Measurements from ENCODE around the gene ATXN1.

ATXN1 gene

DNA sequence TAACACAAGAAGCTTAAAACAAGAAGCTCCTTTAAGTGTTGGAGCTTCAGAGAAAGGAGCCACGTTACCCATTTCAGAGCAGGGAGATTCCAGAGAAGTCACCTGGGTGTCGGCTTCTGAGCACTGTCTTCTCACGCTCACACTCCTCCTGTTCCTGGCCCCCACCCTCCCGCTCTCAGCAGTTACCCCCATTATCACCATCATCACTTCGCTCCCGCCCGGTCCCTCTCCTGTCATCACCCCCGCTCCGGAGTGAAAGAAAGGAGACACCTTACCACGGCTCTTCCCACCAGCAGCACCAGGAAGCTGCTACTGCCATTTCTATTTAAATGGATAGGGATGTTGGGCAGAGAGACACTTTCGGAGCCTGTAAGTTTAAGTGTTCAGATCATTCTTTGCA, 399.0 kb downstream of the ATXN1 start:
- no peaks in the 10 kb centered on the region for H3K9me2 ChIP-seq (replicated peaks; ENCODE audit: control insufficient read depth, low read length)
- no peaks in the 10 kb centered on the region for H3K27me3 ChIP-seq (ENCODE audit: control insufficient read depth, low read length)
- H4K20me1 ChIP-seq (ENCODE audit: control insufficient read depth, insufficient read depth, low read depth, low read length): no peaks in the 10 kb centered on the region
- H3K4me1 ChIP-seq (ENCODE audit: control insufficient read depth, low read length): peaks cover 12% of the 10 kb centered on the region
- H3K79me2 ChIP-seq (ENCODE audit: control insufficient read depth, low read length): no peaks in the 10 kb centered on the region
- H3F3A ChIP-seq (ENCODE audit: control insufficient read depth, insufficient read depth): no peaks in the 10 kb centered on the region
- no peaks in the 10 kb centered on the region for H3K9me3 ChIP-seq (ENCODE audit: control insufficient read depth, insufficient read depth, low read length)
- no peaks in the 10 kb centered on the region for H3K36me3 ChIP-seq (ENCODE audit: control insufficient read depth, low read length)
- H3K27ac ChIP-seq (ENCODE audit: low read depth, low read length): no peak overlapping the region
- TF ChIP-seq EZH2phosphoT487 (IDR thresholded peaks at IDR 0.05; ENCODE audit: borderline replicate concordance, low read length): no peak
- TF ChIP-seq, protein P1, sequence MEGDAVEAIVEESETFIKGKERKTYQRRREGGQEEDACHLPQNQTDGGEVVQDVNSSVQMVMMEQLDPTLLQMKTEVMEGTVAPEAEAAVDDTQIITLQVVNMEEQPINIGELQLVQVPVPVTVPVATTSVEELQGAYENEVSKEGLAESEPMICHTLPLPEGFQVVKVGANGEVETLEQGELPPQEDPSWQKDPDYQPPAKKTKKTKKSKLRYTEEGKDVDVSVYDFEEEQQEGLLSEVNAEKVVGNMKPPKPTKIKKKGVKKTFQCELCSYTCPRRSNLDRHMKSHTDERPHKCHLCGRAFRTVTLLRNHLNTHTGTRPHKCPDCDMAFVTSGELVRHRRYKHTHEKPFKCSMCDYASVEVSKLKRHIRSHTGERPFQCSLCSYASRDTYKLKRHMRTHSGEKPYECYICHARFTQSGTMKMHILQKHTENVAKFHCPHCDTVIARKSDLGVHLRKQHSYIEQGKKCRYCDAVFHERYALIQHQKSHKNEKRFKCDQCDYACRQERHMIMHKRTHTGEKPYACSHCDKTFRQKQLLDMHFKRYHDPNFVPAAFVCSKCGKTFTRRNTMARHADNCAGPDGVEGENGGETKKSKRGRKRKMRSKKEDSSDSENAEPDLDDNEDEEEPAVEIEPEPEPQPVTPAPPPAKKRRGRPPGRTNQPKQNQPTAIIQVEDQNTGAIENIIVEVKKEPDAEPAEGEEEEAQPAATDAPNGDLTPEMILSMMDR (IDR thresholded peaks at IDR 0.05; ENCODE audit: low read depth, low read length, poor library complexity, severe bottlenecking): no peak
- no peak overlapping the region for H3K4me2 ChIP-seq (ENCODE audit: low read length)
- H3K4me3 ChIP-seq (ENCODE audit: low read length): no peak overlapping the region

DNA sequence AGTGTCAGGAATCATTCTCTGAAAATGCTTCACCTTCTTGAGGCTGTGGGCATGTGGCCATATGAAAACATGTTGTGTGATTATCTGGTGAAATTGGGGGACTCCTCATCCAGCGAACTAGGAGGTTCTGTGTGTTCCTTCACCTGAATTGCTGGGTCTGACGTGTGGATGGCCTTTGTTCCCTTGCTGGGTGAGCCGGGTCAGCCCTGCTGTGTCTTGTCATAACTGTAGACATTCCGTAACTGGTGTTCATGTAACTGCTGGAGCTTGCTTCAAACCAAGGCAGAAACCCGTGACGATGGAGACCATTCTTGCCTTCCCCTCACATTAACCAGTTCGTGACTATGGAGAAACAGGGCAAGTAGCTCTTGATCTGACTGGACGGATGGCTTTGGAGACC, 399.4 kb downstream of the ATXN1 start:
- no peaks in the 10 kb centered on the region for H3F3A ChIP-seq (ENCODE audit: control insufficient read depth, insufficient read depth)
- no peaks in the 10 kb centered on the region for H4K20me1 ChIP-seq (ENCODE audit: control insufficient read depth, insufficient read depth, low read depth, low read length)
- no peaks in the 10 kb centered on the region for H3K36me3 ChIP-seq (ENCODE audit: control insufficient read depth, low read length)
- H3K4me3 ChIP-seq (ENCODE audit: low read length): no peak overlapping the region
- H3K79me2 ChIP-seq (ENCODE audit: control insufficient read depth, low read length): no peaks in the 10 kb centered on the region
- TF ChIP-seq, protein P1 (IDR thresholded peaks at IDR 0.05; ENCODE audit: low read depth, low read length, poor library complexity, severe bottlenecking): no peak
- TF ChIP-seq EZH2phosphoT487 (IDR thresholded peaks at IDR 0.05; ENCODE audit: borderline replicate concordance, low read length): no peak
- H3K4me2 ChIP-seq (ENCODE audit: low read length): no peak overlapping the region
- no peak overlapping the region for H3K27ac ChIP-seq (ENCODE audit: low read depth, low read length)
- no peaks in the 10 kb centered on the region for H3K9me2 ChIP-seq (replicated peaks; ENCODE audit: control insufficient read depth, low read length)
- no peaks in the 10 kb centered on the region for H3K27me3 ChIP-seq (ENCODE audit: control insufficient read depth, low read length)
- H3K9me3 ChIP-seq (ENCODE audit: control insufficient read depth, insufficient read depth, low read length): no peaks in the 10 kb centered on the region
- H3K4me1 ChIP-seq (ENCODE audit: control insufficient read depth, low read length): peaks cover 8% of the 10 kb centered on the region

- no peaks in the 10 kb centered on the region for H3K36me3 ChIP-seq (ENCODE audit: control insufficient read depth, low read length)
- peaks cover 3% of the 10 kb centered on the region; the same call in 1 of the 2 replicates for H3K4me1 ChIP-seq (ENCODE audit: control insufficient read depth, low read length)
- no peaks in the 10 kb centered on the region for H4K20me1 ChIP-seq (ENCODE audit: control insufficient read depth, insufficient read depth, low read depth, low read length)
- H3K4me2 ChIP-seq (ENCODE audit: low read length): no peak overlapping the region
- no peaks in the 10 kb centered on the region for H3K79me2 ChIP-seq (ENCODE audit: control insufficient read depth, low read length)
- no peaks in the 10 kb centered on the region for H3K27me3 ChIP-seq (ENCODE audit: control insufficient read depth, low read length)
- no peaks in the 10 kb centered on the region for H3F3A ChIP-seq (ENCODE audit: control insufficient read depth, insufficient read depth)
- H3K27ac ChIP-seq (ENCODE audit: low read depth, low read length): no peak overlapping the region
- no peak overlapping the region for H3K4me3 ChIP-seq (ENCODE audit: low read length)
- no peaks in the 10 kb centered on the region for H3K9me2 ChIP-seq (replicated peaks; ENCODE audit: control insufficient read depth, low read length)
- H3K9me3 ChIP-seq (ENCODE audit: control insufficient read depth, insufficient read depth, low read length): no peaks in the 10 kb centered on the region
- TF ChIP-seq EZH2phosphoT487 (IDR thresholded peaks at IDR 0.05; ENCODE audit: borderline replicate concordance, low read length): no peak
- TF ChIP-seq, protein P1 (IDR thresholded peaks at IDR 0.05; ENCODE audit: low read depth, low read length, poor library complexity, severe bottlenecking): no peak
These were observed 400.1 kb downstream of the ATXN1 start for GRCh38 chr6:16361121-16361520.

DNA sequence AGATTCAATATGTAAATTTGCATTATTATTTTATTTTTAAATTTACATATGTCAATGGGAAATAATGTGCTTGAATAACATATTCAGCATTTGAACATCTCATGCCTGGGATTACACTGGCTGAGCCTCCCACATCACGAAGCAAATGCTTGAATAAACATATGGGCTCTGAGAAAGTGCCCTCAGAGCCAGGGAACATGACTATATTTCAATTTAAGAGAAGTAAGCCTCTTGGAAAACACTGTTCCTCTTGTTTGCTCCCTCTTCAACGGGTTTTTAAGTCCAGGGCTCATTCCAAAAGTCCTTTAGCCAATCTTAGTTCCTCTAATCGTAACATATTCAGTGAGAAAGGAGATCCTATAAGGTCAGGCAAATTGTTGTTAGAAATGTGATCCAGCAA, 400.9 kb downstream of the ATXN1 start:
- Histone ChIP-seq H4K20me1 (ENCODE audit: control insufficient read depth, insufficient read depth, low read depth, low read length) (no peaks in the 10 kb centered on the region), H3K4me3 (ENCODE audit: low read length) (no peak overlapping the region), H3K79me2 (ENCODE audit: control insufficient read depth, low read length) (no peaks in the 10 kb centered on the region), H3K4me2 (ENCODE audit: low read length) (no peak overlapping the region), H3K9me2 (replicated peaks; ENCODE audit: control insufficient read depth, low read length) (no peaks in the 10 kb centered on the region), H3K9me3 (ENCODE audit: control insufficient read depth, insufficient read depth, low read length) (no peaks in the 10 kb centered on the region), H3K27ac (ENCODE audit: low read depth, low read length) (no peak overlapping the region), H3F3A (ENCODE audit: control insufficient read depth, insufficient read depth) (no peaks in the 10 kb centered on the region), H3K36me3 (ENCODE audit: control insufficient read depth, low read length) (no peaks in the 10 kb centered on the region), H3K27me3 (ENCODE audit: control insufficient read depth, low read length) (no peaks in the 10 kb centered on the region), H3K4me1 (ENCODE audit: control insufficient read depth, low read length) (no peaks in the 10 kb centered on the region)
- TF ChIP-seq, protein P1 (IDR thresholded peaks at IDR 0.05; ENCODE audit: low read depth, low read length, poor library complexity, severe bottlenecking): no peak
- TF ChIP-seq EZH2phosphoT487 (IDR thresholded peaks at IDR 0.05; ENCODE audit: borderline replicate concordance, low read length): no peak
